HG03103 (cell line): ENCODE measurements around the gene GJB2.

ENCODE experiments used
- ATAC-seq: cut with Tn5 transposase; IDR thresholded peaks from one replicate; pipeline ENCODE4 v1.9.1; 2021; ENCODE audit warnings: low read depth; ENCODE audit not compliant: unreplicated experiment

Gene GJB2

DNA sequence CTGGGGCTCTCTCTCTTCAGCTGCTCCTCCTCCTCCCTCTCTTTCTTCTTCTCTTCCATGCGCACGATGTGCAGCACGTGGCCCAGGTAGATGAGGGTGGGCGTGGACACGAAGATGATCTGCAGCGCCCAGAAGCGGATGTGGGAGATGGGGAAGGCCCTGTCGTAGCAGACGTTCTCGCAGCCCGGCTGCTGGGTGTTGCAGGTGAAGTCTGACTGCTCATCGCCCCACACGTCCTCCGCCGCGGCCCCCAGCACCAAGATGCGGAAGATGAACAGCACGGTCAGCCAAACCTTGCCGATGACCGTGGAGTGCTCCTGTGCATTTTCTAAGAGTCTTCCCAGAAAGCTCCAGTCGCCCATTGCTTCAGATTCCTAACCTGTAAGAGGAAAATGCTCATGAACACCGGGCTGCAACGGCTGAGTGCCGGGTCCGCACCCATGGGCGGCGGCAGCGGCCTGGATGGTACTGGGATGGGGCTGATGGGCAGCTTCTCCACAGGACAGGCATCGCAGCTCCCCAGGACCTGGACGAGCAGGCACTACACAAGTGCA lies 49.7 kb downstream of the GJB2 start:
- no peak for ATAC-seq

DNA sequence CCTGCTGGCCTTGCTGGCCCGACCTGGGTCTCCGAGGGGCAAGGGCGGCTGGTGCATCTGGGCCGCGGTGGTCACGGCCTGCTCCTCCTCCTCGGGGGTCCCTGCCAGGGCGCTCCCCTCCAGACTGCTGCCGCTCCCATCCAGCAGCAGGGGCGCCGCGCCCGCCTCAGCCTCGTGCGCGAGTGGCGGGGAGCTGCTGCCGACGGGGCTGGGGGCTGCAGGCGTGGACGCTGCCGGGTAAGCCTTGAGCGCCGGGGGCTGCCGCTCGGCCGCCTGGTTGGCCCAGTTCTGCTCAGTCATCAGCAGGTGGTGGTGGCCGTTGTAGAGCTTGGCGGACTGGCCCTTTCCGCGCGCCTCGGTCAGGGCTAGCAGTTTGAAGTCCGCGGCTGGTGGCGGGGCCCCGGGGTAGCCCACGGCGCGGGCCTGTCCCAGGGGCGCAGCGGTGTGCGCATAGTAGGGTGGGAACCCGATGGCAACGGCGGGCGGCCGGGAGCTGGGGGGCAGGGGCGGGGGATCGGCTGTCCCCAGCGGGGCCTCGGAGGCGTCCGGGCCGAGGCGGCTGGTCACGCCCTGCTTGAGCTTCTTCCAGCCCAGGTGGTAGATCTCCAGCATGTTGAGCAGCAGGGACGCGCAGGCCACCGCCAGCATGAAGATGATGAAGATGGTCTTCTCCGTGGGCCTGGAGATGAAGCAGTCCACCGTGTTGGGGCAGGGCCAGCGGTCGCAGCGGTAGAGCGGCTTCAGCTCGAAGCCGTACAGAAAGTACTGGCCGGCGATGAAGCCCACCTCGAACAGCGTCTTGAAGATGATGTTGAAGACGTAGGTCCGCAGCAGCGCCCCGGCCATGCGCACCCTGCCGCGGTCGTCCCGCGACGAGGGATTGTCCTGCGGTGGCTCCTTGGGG lies 50.5 kb downstream of the GJB2 start:
- ATAC-seq, result no peak

DNA sequence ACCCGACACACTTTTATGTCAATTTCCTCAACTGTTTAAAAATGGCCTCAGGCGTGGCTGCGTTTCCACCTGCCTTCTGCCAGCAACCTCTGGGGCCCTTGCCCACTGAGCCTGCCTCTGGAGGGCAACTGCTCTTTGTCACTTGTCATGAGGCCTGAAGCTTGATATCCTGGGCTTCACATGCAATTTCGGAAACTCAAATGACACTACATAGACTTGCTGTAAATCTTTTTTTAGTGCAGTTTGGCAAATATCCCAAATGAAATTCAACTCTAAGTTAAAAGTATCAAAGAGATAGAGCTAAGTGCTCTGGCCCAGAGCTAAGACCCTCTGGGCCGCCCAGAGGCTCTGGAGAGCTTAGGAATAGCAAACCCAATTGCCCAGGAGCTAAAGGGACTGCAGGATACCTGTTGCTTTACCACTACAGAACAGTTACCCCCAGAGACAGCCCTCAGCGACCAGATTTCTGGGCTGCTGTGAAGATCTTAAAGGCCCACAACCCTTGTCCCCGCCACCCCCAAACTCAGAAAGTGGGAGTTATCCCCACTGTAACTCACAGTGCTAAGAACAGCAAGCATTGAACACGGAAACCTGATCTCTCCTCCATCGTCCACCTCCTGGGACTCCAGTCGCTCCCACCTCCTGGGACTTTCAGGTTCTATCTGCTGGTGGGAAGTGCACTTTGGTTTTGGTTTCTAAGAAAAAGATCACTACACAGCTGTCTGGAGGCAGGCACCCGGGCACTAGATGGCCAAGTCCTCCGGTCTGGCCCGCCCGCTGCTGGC lies 51.3 kb downstream of the GJB2 start:
- ATAC-seq, result no peak

DNA sequence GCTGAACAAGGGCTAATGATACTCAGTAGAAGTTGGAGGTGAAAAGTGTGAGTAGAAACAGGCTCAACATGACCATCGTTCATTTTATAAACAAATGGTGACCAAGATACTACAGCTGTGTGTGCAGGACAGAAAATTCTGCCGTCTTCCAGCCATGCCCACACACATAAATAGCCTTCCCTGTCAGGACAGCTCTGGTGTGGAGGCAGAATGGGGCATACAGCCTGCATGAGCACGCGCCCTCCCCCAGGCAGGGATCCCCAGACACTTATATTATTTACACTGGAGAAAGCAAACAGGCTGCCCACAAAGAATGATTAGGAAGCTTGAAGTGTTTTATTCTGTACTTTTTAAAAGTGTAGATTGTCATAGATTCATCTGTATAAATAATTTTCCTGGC lies 52.3 kb downstream of the GJB2 start:
- ATAC-seq, result no peak

DNA sequence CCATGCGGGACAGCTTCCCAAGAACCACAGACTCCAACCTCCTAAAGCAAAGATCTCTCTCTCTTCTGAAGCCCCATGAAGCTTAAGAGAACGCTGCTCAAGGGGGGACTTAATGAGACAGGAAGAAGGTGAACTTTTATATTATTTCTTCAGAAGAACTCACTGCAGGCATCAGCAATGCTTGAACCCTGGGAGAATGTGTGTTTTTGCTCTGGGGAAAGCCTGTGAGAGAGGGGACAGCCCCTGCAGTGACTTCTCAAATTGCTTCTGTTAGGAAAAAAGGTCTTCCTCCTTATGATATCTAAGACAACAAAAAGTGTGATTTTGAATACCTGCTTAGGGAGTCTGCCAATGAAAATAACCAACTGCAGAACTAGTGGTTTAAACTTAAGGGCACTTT lies 54.9 kb downstream of the GJB2 start:
- no peak for ATAC-seq
